ENCODE measurements around the gene B4GALT7. TPM values are rescaled to one million over a fixed set of nuclear protein-coding genes. Genes with fewer than 3 reads are reported as not detected.

B4GALT7 gene
- total RNA-seq, 1 donor: 26.8 TPM

GRCh38 chr5:177595991-177596774, 3.7 kb upstream of the B4GALT7 start:
- Histone ChIP-seq H3K4me3 (ENCODE audit: insufficient read depth, low read length) (no peak overlapping the region), H3K9me3 (ENCODE audit: low read depth, low read length) (no peaks in the 10 kb centered on the region), H3K4me2 (ENCODE audit: insufficient read depth, low read length) (no peak overlapping the region), H3K27ac (ENCODE audit: low read depth, low read length) (no peak overlapping the region), H3K36me3 (ENCODE audit: insufficient read depth, low read length) (peaks cover 36% of the 10 kb centered on the region), H3K27me3 (ENCODE audit: insufficient read depth, low read length) (no peaks in the 10 kb centered on the region), H4K20me1 (ENCODE audit: insufficient read depth, low read length) (peaks cover 25% of the 10 kb centered on the region), H3K79me2 (ENCODE audit: insufficient read depth, low read length) (peaks cover 36% of the 10 kb centered on the region), H2AFZ (ENCODE audit: low read length) (no peak overlapping the region), H3K4me1 (ENCODE audit: insufficient read depth, low read length) (peaks cover 29% of the 10 kb centered on the region)
- TF ChIP-seq CTCF (IDR thresholded peaks at IDR 0.05; ENCODE audit: extremely low read depth, low read depth, low read length): no peak
- no peak for DNase-seq (ENCODE audit: insufficient read length, low spot score, missing footprints)

- H3K27me3 ChIP-seq (ENCODE audit: insufficient read depth, low read length): no peaks in the 10 kb centered on the region
- no peak overlapping the region for H2AFZ ChIP-seq (ENCODE audit: low read length)
- peak; percentile 79 for DNase-seq (ENCODE audit: insufficient read length, low spot score, missing footprints)
- H3K4me3 ChIP-seq (ENCODE audit: insufficient read depth, low read length): no peak overlapping the region
- no peak overlapping the region for H3K27ac ChIP-seq (ENCODE audit: low read depth, low read length)
- H3K79me2 ChIP-seq (ENCODE audit: insufficient read depth, low read length): peaks cover 42% of the 10 kb centered on the region
- H4K20me1 ChIP-seq (ENCODE audit: insufficient read depth, low read length): peaks cover 27% of the 10 kb centered on the region
- TF ChIP-seq CTCF (IDR thresholded peaks at IDR 0.05; ENCODE audit: extremely low read depth, low read depth, low read length): no peak
- H3K4me2 ChIP-seq (ENCODE audit: insufficient read depth, low read length): no peak overlapping the region
- no peaks in the 10 kb centered on the region for H3K9me3 ChIP-seq (ENCODE audit: low read depth, low read length)
- H3K36me3 ChIP-seq (ENCODE audit: insufficient read depth, low read length): peaks cover 36% of the 10 kb centered on the region
- peaks cover 27% of the 10 kb centered on the region for H3K4me1 ChIP-seq (ENCODE audit: insufficient read depth, low read length)
These were observed 3.1 kb upstream of the B4GALT7 start for GRCh38 chr5:177596775-177597238.

- Histone ChIP-seq H3K4me3 (ENCODE audit: insufficient read depth, low read length) (no peak overlapping the region), H3K27me3 (ENCODE audit: insufficient read depth, low read length) (no peaks in the 10 kb centered on the region), H3K36me3 (ENCODE audit: insufficient read depth, low read length) (peaks cover 33% of the 10 kb centered on the region), H3K4me1 (ENCODE audit: insufficient read depth, low read length) (peaks cover 19% of the 10 kb centered on the region), H3K4me2 (ENCODE audit: insufficient read depth, low read length) (peak overlapping the region; percentile 9), H3K27ac (ENCODE audit: low read depth, low read length) (no peak overlapping the region), H4K20me1 (ENCODE audit: insufficient read depth, low read length) (peaks cover 21% of the 10 kb centered on the region), H2AFZ (ENCODE audit: low read length) (no peak overlapping the region), H3K9me3 (ENCODE audit: low read depth, low read length) (no peaks in the 10 kb centered on the region), H3K79me2 (ENCODE audit: insufficient read depth, low read length) (peaks cover 33% of the 10 kb centered on the region)
- peak; percentile 77 for DNase-seq (ENCODE audit: insufficient read length, low spot score, missing footprints)
- TF ChIP-seq CTCF (IDR thresholded peaks at IDR 0.05; ENCODE audit: extremely low read depth, low read depth, low read length): no peak
These were observed 1.5 kb upstream of the B4GALT7 start for GRCh38 chr5:177598477-177598876.

- Histone ChIP-seq H3K4me2 (ENCODE audit: insufficient read depth, low read length) (peak overlapping the region; percentile 99), H3K4me3 (ENCODE audit: insufficient read depth, low read length) (peak overlapping the region; percentile 95), H2AFZ (ENCODE audit: low read length) (peak overlapping the region; percentile 90), H3K4me1 (ENCODE audit: insufficient read depth, low read length) (peaks cover 14% of the 10 kb centered on the region), H3K27me3 (ENCODE audit: insufficient read depth, low read length) (no peaks in the 10 kb centered on the region), H3K9me3 (ENCODE audit: low read depth, low read length) (no peaks in the 10 kb centered on the region), H4K20me1 (ENCODE audit: insufficient read depth, low read length) (peaks cover 9% of the 10 kb centered on the region), H3K27ac (ENCODE audit: low read depth, low read length) (peak overlapping the region; percentile 87), H3K36me3 (ENCODE audit: insufficient read depth, low read length) (peaks cover 12% of the 10 kb centered on the region), H3K79me2 (ENCODE audit: insufficient read depth, low read length) (peaks cover 23% of the 10 kb centered on the region)
- peak; percentile 83 for DNase-seq (ENCODE audit: insufficient read length, low spot score, missing footprints)
- TF ChIP-seq CTCF (IDR thresholded peaks at IDR 0.05; ENCODE audit: extremely low read depth, low read depth, low read length): no peak
These were observed 631 bp downstream of the B4GALT7 start for GRCh38 chr5:177600508-177601018.

All from osteoblast (primary cell).